Activated CD4-positive, CD25-positive, alpha-beta regulatory T cell treated with anti-CD3 and anti-CD28 coated beads, Interleukin-2, amount 50 U/mL, for 72 hours (primary cell): ENCODE measurements around the gene WDFY2.

ENCODE experiments used
- DNase-seq: peaks from one replicate; pipeline ENCODE4 v3.0.0; 2021

Gene WDFY2

GRCh38 chr13:51717786-51718398 is 133.6 kb downstream of the WDFY2 start:
- no peak for DNase-seq

- no peak for DNase-seq
These were observed 135.1 kb downstream of the WDFY2 start for GRCh38 chr13:51719394-51719793.

DNA sequence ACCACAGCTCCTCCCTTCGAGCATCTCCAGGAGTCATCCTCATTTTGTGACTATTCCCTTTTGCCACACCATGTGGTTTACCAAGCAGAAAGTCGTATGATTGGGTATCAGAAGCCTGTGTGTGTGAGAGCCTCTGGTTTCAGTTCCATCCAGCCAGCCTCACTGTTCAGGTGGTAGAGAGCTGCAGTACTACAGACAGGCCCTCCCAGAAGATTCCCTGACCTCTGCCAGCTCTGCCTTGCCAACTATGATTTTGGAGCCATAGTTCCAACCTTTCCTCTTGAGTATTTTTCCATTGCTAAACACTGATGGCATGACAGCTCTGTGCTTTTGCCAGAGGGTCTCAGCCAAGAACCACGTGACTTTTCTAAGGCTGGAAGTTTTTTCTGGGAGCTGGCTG is 137.2 kb downstream of the WDFY2 start:
- DNase-seq, result no peak

DNA sequence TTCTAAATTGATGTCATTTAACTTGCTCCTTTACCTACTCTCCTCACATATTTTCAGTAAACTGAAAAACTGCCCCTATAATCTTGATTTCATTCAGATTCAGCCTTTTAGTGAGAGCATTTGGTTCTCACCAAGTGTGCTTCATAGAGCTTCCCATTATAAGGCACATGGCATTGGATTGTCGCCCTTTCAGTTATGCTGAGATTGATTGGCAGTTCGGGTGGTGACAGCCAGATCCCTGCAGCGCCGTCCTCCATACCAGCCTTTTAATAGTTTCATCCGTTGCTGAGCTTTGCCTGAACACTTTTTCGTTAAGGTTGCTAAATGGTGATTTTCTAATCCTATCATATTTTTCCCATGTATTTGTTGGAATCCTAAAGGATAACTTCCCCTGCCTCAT is 139.3 kb downstream of the WDFY2 start:
- no peak for DNase-seq

GRCh38 chr13:51724721-51725120 is 140.5 kb downstream of the WDFY2 start:
- no peak for DNase-seq

DNA sequence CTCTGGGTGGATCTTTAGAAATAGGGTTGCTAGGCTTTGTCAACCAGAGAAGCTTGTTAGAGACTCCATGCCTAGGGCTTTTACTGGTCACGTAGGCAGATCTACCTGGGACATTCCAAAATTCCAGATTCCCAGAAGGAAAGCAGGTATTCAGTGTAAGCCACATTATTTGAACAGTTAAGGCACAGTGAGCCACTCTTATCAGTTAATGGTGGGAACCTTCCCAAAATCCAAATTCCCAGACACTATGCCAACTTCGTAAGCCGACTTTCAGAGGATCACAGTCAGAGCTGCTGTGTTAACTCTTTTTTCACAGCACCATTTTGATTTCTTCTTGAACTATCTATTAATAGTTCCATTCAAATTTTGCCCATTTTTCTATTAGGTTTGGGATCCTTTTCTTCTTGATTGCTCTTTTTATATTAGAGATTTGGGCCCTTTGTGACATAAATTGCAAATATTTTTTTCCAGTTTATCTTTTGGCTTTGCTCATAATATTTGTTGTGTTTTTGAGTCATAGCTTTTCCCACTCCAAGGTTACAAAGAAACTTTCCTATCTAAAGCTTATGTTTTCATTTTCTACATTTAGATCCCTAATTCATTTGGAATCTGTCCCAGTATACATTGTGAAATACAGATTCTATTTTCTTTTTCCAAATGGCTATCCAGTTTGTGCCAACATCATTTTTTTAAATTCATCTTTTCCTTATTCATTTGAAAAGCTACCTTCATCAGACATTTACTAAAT is 142.4 kb downstream of the WDFY2 start:
- no peak for DNase-seq

DNA sequence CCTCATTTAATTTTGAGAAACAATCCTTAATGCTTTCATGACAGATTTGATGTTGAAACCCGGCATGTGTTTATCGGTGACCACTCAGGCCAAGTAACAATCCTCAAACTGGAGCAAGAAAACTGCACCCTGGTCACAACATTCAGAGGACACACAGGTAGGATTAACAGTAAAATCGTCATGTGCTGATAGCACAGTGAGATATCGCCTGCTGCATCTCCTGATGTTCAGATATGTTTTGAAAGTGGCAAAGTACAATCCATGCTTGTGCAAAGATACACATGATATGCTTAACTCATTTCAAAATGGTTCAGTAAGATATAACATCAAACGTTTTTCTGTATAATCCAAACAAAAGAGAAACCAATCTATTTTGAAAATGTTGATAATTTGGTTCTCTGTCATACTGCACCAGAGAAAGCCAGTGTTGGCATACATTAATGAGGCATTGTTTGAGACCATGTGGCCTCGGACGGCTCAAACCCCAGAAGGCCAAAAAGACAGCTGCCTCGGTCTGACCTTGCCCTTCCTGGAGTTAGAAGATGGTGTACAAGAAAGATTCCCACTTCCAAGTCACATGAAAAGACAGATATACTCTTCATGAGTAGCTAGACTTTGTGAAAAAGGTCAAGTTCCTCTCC is 143.5 kb downstream of the WDFY2 start:
- DNase-seq, result no peak

DNA sequence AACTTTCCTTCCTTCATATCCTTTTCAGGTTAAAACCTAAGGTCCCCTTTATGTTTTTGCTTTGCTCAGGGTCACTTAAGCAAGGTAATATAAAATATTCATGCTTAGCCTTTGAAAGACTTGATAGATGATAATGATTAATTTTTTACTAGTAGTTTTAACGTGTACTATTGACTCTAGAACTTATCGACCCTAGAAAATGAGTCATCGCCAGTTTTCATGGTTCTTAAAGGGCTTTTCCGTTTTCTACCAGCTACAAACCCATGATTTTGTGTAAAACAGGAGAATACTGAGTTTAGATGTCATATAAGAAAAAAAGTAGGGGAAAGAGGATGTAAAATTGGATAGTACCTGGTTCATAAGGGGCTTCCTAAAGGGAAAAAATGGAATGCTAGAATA is 144.0 kb downstream of the WDFY2 start:
- DNase-seq, result no peak

DNA sequence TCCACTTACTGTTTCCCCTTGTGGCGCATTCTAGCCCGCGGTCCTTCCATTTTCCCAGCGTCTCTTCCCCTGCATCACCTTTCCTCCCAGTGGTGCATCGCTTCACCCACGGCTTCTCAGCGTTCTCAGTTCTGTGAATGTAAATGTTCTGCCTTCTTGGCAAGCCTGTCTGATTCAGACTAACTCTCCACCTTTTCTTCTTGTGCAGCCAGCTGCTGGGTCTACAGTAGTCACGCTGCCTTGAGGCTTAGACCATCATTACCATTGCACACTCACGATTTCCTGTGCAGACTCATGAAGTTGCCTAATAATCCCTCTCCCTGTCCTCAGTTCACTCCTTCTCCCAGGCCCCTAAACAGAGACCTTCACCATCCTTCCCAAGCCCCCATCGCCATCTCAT is 144.7 kb downstream of the WDFY2 start:
- no peak for DNase-seq

DNA sequence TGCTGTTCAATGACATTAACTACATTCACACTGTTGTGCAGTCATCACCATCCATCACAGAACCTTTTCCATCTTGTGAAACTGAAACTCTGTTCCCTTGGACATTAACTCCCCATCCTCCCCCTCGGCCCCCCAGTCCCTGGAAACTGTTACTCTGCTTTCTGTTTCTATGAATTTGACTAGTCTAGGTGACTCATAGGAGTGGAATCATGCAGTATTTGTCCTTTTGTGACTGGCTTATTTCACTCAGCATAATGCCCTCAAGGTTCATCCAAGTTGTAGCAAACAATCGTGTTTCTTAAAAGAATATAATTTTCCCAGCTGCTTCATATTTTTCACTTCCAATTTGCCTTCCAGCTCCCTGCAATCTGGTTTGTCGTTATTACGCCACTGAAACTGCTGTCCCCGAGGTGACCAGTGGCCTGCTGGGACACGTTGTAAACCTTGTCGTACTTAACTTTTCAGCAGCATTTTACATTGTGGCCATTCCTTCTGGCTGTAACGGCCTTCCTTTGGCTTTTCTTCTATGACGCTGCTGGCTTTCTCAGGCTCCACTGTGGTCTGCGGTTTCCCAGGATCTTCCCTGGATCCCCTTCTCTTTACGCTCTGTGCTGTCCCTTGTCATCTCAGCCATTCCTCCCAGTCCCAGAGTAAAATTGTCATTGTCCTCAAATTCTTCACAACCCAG is 145.7 kb downstream of the WDFY2 start:
- DNase-seq, result no peak

DNA sequence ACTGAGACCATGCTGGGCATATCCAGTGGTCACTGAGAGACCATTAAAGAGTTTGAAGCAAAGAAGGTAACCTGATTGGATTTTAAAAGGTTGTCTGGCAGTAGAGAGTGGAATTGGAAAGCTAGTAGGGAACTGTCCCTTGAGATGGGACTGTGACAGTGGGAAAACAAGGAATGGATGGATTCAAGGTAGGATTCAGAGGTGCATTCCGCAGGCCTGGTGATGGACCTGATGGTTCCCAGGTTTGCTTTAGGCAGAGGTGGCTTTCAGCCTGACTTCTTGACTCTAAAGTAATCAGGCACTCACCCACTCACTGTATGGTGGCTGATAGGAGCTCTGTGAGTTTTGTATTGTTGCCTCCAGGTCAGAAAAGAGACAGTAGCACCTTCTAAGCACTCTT is 146.7 kb downstream of the WDFY2 start:
- DNase-seq, result no peak

DNA sequence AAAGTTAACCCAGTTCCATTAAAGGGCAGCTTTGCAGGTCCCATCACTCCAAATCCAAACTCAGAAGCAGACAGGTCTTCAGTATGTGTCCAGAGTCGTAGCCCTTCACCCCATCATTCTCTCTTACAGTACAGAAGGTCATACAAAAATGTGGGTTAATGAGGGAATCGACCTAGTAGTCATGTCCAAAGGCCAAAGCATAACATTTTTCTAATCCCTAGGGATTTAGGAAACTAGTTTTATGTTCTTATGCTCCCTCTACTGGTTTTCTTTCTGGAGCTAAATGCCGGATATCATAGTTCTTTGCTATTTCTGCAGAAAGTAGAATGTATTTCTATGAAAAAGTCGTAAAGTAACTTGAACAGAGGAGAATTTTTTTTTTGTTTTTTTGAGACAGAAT is 147.5 kb downstream of the WDFY2 start:
- DNase-seq, result no peak

DNA sequence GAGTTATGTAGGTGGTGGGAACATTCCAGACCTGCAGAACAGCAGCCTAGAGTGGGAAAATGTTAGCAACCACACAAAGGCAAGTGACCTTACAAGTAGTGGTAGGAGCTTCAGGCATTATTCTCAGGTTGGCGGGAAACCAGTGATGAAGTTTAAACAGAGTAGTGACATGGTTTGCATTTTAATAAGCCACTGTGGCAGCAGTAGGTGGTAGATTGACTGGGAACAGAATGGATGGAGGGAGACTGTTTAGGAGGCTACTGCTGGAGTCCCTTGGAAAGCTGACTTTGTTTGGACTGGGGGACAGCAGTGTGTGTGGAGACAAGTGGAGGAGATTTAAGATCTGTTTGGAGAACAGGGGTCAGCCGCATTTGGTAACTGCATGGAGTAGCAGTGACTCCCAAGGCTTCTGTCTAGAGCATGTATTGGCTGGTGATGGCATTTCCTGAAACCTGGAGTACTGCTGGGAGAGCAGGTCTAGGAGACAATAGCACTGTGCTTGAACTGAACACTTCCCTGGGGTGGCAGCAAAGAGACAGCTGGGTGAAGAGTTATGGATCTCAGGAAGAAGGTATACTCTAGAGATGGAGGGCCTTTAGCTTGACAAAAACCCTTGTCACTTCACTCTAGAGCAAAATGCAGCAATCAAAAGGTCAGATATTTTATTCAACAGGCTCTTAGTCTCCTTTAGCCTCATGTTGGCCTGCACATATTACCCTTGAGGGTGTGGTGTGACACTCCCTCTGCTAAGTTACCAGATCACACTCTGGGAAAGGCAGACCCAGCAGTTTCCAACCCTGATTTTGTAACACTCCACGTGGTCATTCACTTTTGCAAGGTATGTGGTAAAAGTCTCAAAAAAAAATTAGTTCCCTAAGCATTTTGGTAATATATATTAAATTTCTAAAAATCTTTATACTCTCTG is 149.4 kb downstream of the WDFY2 start:
- no peak for DNase-seq

- no peak for DNase-seq
These were observed 150.5 kb downstream of the WDFY2 start for GRCh38 chr13:51734786-51735185.

DNA sequence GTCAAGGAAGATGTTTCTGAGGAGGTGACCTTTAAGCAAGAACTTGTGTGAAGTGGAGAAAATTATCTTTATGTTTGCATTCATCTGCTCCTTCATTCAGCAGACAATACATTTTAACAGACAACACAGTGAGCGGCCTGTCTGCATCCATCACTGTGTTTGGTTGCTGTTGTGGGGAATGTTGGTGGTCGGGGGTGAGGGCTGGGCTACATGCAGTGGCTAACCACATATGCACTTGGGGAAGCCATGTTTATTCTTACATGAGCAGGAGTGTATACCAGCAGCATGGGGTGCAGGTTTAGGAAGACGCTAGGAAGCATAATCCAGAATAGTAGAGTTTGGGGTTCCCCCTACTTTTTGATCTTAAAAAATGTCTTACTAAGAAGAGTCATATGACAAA is 153.3 kb downstream of the WDFY2 start:
- DNase-seq, result no peak

- no peak for DNase-seq
These were observed 154.1 kb downstream of the WDFY2 start for GRCh38 chr13:51738226-51738905.

- no peak for DNase-seq
These were observed 154.9 kb downstream of the WDFY2 start for GRCh38 chr13:51739027-51739764.

- no peak for DNase-seq
These were observed 156.4 kb downstream of the WDFY2 start for GRCh38 chr13:51740698-51741097.

DNA sequence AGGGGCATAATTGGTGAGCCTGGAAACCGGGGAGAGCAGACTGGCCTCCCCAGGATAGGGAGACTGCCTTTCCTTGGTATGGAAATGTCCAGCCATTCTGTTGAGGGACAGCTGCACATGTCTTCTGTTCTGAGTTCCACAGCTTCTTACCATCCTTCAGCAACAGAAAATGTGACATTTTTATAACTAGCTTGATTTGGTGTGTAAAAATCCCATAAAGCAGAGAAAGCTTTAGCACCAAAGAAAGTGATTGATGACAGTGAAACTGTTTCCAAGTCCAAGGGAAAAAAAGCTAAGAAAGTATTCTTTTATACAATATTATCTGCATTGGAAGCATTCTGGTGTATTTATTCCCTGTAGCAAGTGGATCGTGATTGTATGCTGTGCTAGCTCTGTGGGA is 157.8 kb downstream of the WDFY2 start:
- no peak for DNase-seq

DNA sequence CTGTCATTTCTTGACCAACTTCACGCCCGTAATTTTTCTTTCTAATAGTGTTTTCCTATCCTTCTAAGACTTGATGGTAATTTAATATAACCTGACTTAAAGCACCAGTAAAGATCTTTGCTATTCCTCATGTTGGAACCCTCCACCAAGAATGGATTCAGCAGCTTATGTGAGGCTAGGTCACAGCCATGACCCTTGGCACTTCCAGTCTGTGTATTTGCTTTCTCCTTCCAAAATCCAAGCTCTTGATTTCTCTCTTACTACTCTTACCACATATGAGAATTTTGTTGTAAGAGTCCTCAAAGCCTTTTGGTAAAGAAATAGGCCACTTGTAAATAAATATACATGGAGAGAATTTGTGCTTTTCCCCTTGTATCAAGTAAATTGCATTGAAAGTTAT is 158.3 kb downstream of the WDFY2 start:
- no peak for DNase-seq

DNA sequence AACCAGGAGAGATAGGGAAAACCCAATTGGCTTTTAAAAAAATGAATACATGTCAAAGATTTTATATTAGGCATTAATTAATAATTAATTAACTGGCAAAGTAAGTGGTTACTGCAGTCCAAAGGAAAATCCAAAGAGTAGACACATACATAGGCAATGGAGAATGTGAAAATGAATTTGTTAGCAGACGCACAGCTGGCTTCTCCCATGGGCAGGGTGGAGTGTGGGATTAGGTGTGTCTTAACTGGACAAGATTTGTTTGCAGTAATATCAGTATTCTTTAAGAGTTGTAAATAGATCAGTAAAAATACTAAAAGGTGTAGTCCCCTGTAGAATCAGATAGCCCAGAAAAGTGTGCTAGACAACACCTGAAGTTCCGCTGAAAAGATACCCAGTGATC is 161.0 kb downstream of the WDFY2 start:
- no peak for DNase-seq
